T-helper 1 cell treated with Interleukin-12 subunit alpha and Interleukin-12 subunit beta and Interleukin-4 antibody, amounts not matched to agents 30 ng/mL and 1 ng/mL, for 36 hours (primary cell): ENCODE data around the gene TMEM256. TPM values are rescaled to one million over a fixed set of nuclear protein-coding genes. Genes with fewer than 3 reads are reported as not detected.

Experiments
- intact Hi-C: fragments of 100-400 bp; cut with micrococcal nuclease; formaldehyde crosslinking; loops from one replicate; pipeline ENCODE4 v1.15.1; 2024
- total RNA-seq: library from RNA; stranded (reverse); gene quantifications from 2 replicates; pipeline ENCODE4 v1.2.3, GENCODE V29; 2022

The TMEM256 gene
- total RNA-seq, 1 donor from 2014 or later: 53.9 TPM

GRCh38 chr17:7431231-7431630, 27.3 kb upstream of the TMEM256 start:
- intact Hi-C loops: no loop called here

- intact Hi-C loops: no loop called here
Measured at GRCh38 chr17:7429722-7430121, 25.8 kb upstream of the TMEM256 start.

GRCh38 chr17:7428557-7428956, 24.7 kb upstream of the TMEM256 start, which contains the start of gene SPEM3:
SPEM3 (plus strand) TSS chr17:7428857; CDS start chr17:7428903, 46 bp downstream.
- intact Hi-C loops: no loop called here

- intact Hi-C loops: no loop called here
Measured at GRCh38 chr17:7427549-7427948, 23.7 kb upstream of the TMEM256 start.

GRCh38 chr17:7426896-7427489, 23.1 kb upstream of the TMEM256 start:
- intact Hi-C loops: no loop called here

GRCh38 chr17:7426203-7426863, 22.4 kb upstream of the TMEM256 start:
- intact Hi-C loops: no loop called here

GRCh38 chr17:7425756-7426155, 21.9 kb upstream of the TMEM256 start:
- intact Hi-C loops: no loop called here

- intact Hi-C loops: no loop called here
Measured at GRCh38 chr17:7425316-7425715, 21.4 kb upstream of the TMEM256 start, which contains the start of gene SPEM2. SPEM2 (plus strand) TSS chr17:7425616; CDS start chr17:7425689, 73 bp downstream.

GRCh38 chr17:7423679-7424078, 19.8 kb upstream of the TMEM256 start:
- intact Hi-C loops: no loop called here

GRCh38 chr17:7421186-7421585, 17.3 kb upstream of the TMEM256 start:
- intact Hi-C loops: no loop called here

GRCh38 chr17:7419819-7420610, 16.1 kb upstream of the TMEM256 start, which contains the start of gene SPEM1:
SPEM1 (plus strand) TSS chr17:7420324; CDS start chr17:7420385, 61 bp downstream.
- intact Hi-C loops: no loop called here

GRCh38 chr17:7418472-7419152, 14.7 kb upstream of the TMEM256 start:
- intact Hi-C loops: no loop called here

- intact Hi-C loops: no loop called here
Measured at GRCh38 chr17:7417056-7417655, 13.3 kb upstream of the TMEM256 start.

- intact Hi-C loops: no loop called here
Measured at GRCh38 chr17:7416323-7416722, 12.4 kb upstream of the TMEM256 start.

- intact Hi-C loops: no loop called here
Measured at GRCh38 chr17:7415784-7416183, 11.9 kb upstream of the TMEM256 start.

GRCh38 chr17:7414837-7415236, 10.9 kb upstream of the TMEM256 start:
- intact Hi-C loops: no loop called here

GRCh38 chr17:7413346-7413985, 9.6 kb upstream of the TMEM256 start:
- intact Hi-C loops: no loop called here

- intact Hi-C loops: no loop called here
Measured at GRCh38 chr17:7411427-7411750, 7.5 kb upstream of the TMEM256 start.

GRCh38 chr17:7410634-7411426, 6.9 kb upstream of the TMEM256 start:
- intact Hi-C loops: no loop called here

GRCh38 chr17:7409716-7410115, 5.8 kb upstream of the TMEM256 start:
- intact Hi-C loops: no loop called here
